Body of pancreas (tissue), 4 donors: ENCODE results near the gene ANKMY1. TPM values are rescaled to one million over a fixed set of nuclear protein-coding genes. Genes with fewer than 3 reads are reported as not detected.

Experiments
- ATAC-seq: fragments of 150-250 bp; one replicate; pipeline ENCODE4 v1.9.1; 2016
- DNase-seq, 4 donors: peaks; one replicate each; pipeline ENCODE4 v3.0.0-alpha.2; 2019
- H3K27ac ChIP-seq, 4 donors: fragments of 200-600 bp; sonication (generic); 1 replicate in 3 of 4; 2 replicates in 1 of 4; pipeline versions ENCODE4 v1.5.1 to v1.6.1; 2016 to 2019; ENCODE audit warnings: mild to moderate bottlenecking in 1 of 4, mixed read lengths in 1 of 4, moderate library complexity in 1 of 4
- H3K27me3 ChIP-seq, 2 donors: fragments of 200-600 bp; sonication (generic); one replicate each; pipeline ENCODE4 v1.6.0; 2016; ENCODE audit warnings: mild to moderate bottlenecking in 1 of 2
- H3K36me3 ChIP-seq, 2 donors: fragments of 200-600 bp; sonication (generic); replicated peaks in 1 of 2; 2 replicates each; pipeline ENCODE4 v1.5.1; 2016; ENCODE audit warnings: low read depth in 2 of 2; ENCODE audit not compliant: insufficient read depth in 1 of 2
- H3K4me1 ChIP-seq: fragments of 200-600 bp; sonication (generic); one replicate; pipeline ENCODE4 v1.6.0; 2016
- H3K4me3 ChIP-seq, 2 donors: fragments of 200-600 bp; sonication (generic); 1 replicate in 1 of 2; 2 replicates in 1 of 2; pipeline ENCODE4 v1.5.1; 2016 to 2019
- H3K9me3 ChIP-seq, 3 donors: fragments of 200-600 bp; sonication (generic); 1 replicate in 2 of 3; 2 replicates in 1 of 3; pipeline ENCODE4 v1.5.1; 2016
- POLR2A ChIP-seq, 3 donors: fragments of 450-650 bp; IDR thresholded peaks; one replicate each; pipeline ENCODE4 v1.6.1; 2016; ENCODE audit warnings: antibody characterized with exemption in 3 of 3, mild to moderate bottlenecking in 2 of 3
- WGBS, 2 donors: methylation state at CpG; one replicate each; pipeline ENCODE4 v1.1.5; 2017; 5-methylcytosine and 5-hydroxymethylcytosine counted together
- intact Hi-C: fragments of 100-400 bp; cut with DNase I; formaldehyde crosslinking; loops from one replicate; pipeline ENCODE4 v1.15.1; 2023
- total RNA-seq, 2 donors: library from RNA; depleted of rRNA; stranded (reverse); fragments of >200 nt; gene quantifications; one replicate each; pipeline ENCODE4 v1.1.0, GENCODE V29; 2016
- TF ChIP-seq, protein P1 (sequence below), 7 experiments: fragments of 450-650 bp in 4 of 7; fragments of 200-600 bp in 3 of 7; sonication (generic) in 3 of 7; IDR thresholded peaks; one replicate each; pipeline ENCODE4 v1.5.1; 2016 to 2019; ENCODE audit warnings: antibody characterized with exemption in 7 of 7

Gene ANKMY1
- total RNA-seq, 2 donors from 2014 or later, result 17.9 to 26.0 TPM

DNA sequence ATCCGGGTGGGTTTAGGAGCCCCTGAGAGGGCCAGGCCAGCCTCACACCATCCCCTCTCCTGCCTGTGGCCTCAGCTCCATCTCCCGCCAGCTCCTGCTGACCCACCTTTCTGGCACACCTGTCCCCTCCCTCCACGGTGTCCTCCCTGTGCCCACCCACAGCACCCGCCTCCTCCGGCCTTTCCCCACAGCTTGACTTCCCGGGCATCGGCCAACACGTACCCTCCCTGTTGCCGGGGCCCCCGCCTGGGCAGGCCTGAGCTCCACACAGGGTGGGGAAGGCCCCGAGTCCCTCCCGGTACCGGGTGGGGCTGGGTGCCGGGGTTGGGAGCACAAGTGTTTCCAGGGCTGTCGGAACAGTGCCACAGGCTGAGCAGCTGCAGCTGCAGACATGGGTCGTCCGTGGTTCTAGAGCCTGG is 115.8 kb downstream of the ANKMY1 start:
- Histone ChIP-seq H3K9me3 (no peaks in the 10 kb centered on the region), H3K4me3 (no peak overlapping the region), H3K36me3 (no peaks in the 10 kb centered on the region), H3K4me1 (peaks cover 18% of the 10 kb centered on the region), H3K27me3 (no peaks in the 10 kb centered on the region), H3K27ac (no peak overlapping the region)
- DNase-seq, result no peak
- TF ChIP-seq, protein P1, sequence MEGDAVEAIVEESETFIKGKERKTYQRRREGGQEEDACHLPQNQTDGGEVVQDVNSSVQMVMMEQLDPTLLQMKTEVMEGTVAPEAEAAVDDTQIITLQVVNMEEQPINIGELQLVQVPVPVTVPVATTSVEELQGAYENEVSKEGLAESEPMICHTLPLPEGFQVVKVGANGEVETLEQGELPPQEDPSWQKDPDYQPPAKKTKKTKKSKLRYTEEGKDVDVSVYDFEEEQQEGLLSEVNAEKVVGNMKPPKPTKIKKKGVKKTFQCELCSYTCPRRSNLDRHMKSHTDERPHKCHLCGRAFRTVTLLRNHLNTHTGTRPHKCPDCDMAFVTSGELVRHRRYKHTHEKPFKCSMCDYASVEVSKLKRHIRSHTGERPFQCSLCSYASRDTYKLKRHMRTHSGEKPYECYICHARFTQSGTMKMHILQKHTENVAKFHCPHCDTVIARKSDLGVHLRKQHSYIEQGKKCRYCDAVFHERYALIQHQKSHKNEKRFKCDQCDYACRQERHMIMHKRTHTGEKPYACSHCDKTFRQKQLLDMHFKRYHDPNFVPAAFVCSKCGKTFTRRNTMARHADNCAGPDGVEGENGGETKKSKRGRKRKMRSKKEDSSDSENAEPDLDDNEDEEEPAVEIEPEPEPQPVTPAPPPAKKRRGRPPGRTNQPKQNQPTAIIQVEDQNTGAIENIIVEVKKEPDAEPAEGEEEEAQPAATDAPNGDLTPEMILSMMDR (IDR thresholded peaks at IDR 0.05), result no peak
- TF ChIP-seq POLR2A (IDR thresholded peaks at IDR 0.05), result no peak
- 88 to 90% methylated on average over 16 of the region's 17 CpGs for WGBS, 2 donors
- intact Hi-C loops, result loop anchor here (10.0 kb wide), 1 partner anchor 297 kb away; the partner anchor contains the start of gene OTOS
- ATAC-seq, result no peak

DNA sequence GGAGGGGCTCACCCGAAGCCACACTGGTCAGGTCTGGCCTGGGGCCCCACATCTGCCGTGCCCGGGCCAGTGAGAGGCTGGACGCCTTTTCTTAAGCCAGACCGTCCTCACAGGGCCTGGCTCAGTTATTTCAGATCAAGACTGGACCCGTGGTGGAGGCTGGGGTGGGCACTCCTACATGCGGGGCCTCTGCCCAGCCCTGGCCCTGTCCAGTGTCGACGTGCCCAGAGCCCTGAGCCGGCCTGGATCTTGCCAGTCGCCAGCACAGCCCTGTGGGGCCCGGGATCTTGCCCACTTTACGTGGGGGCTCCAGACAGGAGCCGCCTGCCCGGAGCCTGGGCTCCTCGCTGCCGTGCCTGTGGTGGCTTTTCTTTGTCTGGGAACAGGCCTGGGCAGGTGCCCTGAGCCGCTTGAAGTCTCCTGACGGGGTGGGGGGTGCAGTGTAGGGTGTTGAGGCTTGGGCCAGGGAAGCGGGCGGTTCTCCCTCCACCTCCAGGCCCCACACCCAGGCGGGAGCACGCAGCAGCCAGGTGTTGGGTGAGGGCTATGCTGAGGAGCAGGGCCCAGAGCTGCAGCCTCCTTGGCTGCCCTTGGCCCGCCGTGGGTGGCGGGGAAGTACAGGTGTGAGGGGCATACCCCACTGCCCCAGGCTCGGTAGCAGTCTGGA is 116.3 kb downstream of the ANKMY1 start:
- Histone ChIP-seq H3K4me3 (no peak overlapping the region), H3K36me3 (no peaks in the 10 kb centered on the region), H3K4me1 (peaks cover 24% of the 10 kb centered on the region), H3K27ac (no peak overlapping the region), H3K27me3 (no peaks in the 10 kb centered on the region), H3K9me3 (no peaks in the 10 kb centered on the region)
- ATAC-seq (no peak), DNase-seq (no peak)
- intact Hi-C loops, result loop anchor here (10.0 kb wide), 1 partner anchor 297 kb away; the partner anchor contains the start of gene OTOS
- 90% methylated on average over 27 of the region's 27 CpGs; no CpG with 5 or more reads in 1 of the 2 donors for WGBS, 2 donors
- TF ChIP-seq POLR2A (IDR thresholded peaks at IDR 0.05), result no peak
- TF ChIP-seq, protein P1 (IDR thresholded peaks at IDR 0.05), result no peak

GRCh38 chr2:240440704-240441320 is 117.0 kb downstream of the ANKMY1 start:
- no peak for DNase-seq
- intact Hi-C loops, result loop anchor here (10.0 kb wide), 1 partner anchor 296 kb away; the partner anchor contains the start of gene OTOS
- 91 to 94% methylated on average over 15 of the region's 18 CpGs for WGBS, 2 donors

DNA sequence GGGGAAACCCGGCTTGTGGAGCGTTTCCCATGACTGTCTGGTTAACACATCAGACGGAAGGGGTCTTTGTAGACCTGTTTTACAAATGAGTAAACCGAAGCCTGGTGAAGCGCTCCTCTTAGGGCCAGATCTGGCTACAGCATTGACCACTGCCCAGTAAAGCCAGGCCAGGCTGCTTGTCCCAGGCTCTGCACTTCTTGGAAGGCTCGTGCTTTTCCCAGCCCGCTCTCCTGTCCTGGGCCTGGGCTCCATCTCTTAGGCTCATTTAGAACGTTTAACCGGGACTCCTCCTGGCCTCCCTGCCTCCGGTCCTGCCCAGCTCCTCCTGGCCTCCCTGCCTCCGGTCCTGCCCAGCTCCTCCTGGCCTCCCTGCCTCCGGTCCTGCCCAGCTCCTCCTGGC is 117.5 kb downstream of the ANKMY1 start:
- intact Hi-C loops, result loop anchor here (10.0 kb wide), 1 partner anchor 295 kb away; the partner anchor contains the start of gene OTOS
- DNase-seq, result no peak

More at GRCh38 chr2:240440704-240441320, 117.0 kb downstream of the ANKMY1 start:
- no peaks in the 10 kb centered on the region for H3K27me3 ChIP-seq
- no peak overlapping the region for H3K27ac ChIP-seq
- no peak for ATAC-seq
- H3K4me1 ChIP-seq, result peaks cover 30% of the 10 kb centered on the region
- no peak for TF ChIP-seq POLR2A (IDR thresholded peaks at IDR 0.05)
- TF ChIP-seq, protein P1 (IDR thresholded peaks at IDR 0.05), result no peak
- no peaks in the 10 kb centered on the region for H3K36me3 ChIP-seq
- no peaks in the 10 kb centered on the region for H3K9me3 ChIP-seq
- no peak overlapping the region for H3K4me3 ChIP-seq

More for the DNA sequence above, 117.5 kb downstream of the ANKMY1 start:
- no peak overlapping the region for H3K4me3 ChIP-seq
- H3K9me3 ChIP-seq, result no peaks in the 10 kb centered on the region
- no peak overlapping the region for H3K27ac ChIP-seq
- TF ChIP-seq POLR2A (IDR thresholded peaks at IDR 0.05), result no peak
- TF ChIP-seq, protein P1 (IDR thresholded peaks at IDR 0.05), result no peak
- H3K36me3 ChIP-seq, result no peaks in the 10 kb centered on the region
- peaks cover 30% of the 10 kb centered on the region for H3K4me1 ChIP-seq
- 86 to 93% methylated on average over 7 to 12 of the region's 12 CpGs for WGBS, 2 donors
- no peak for ATAC-seq
- H3K27me3 ChIP-seq, result no peaks in the 10 kb centered on the region
